Amygdala (tissue), 56 donors: ENCODE results near the gene SENP8.
"Not testable (repeated sequence)": the region's sequence is repeated elsewhere in the genome, so short reads cannot be mapped to it uniquely, and the experiment has no call there.

Experiments
- DNase-seq, 56 donors: peaks; one replicate each; lab custom pipeline; 2025; lab: John Stamatoyannopoulos, UW

Gene SENP8

DNA sequence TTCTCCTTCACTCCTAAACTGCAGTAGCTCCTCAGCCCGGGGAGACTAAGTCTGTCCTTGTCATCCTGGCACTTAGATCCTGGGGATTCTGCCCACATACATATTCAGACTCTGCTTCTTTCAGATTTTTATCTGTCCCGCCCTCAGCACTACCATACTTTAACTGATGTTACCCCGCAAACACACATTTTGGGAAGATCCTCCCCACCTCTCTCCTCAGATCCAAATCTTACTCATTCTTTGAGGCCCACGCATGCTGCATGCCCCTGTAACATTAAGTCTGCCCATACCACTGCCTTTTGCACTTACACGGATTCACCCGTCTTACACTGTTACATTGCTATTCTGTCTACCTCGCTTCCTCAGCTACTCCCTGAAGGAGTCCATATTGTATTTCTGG, 36.1 kb downstream of the SENP8 start:
- no peak for DNase-seq

DNA sequence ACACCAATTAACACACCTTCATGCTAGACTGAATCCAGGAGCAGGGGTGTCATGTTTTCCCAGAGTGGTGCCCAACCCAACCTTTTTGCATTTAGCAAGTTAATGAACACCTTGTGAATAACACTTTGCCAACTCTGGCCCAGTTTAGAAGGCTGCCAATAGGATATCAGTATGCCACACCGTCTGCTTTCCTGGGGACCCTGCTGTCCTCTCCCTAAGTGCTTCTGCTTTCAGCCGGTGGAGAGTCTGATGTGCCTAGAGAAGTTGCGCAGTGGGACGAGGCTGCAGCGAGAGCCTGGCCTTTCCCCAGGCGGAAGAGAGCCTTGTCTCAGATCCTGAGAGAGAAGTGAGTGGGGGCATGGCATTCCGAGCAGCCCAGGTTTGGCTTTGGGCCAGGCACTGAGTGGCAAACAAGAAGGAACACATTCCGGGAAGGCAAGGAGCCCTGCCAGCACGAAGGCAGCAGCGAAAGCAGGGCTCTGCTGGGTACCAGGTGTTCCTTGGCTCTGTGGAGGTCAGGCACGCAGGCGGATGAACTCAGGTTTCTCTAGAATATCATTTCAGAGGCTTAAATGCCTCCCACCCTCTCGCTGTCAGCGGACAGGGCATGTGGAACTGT, 36.9 kb downstream of the SENP8 start:
- peak in 34 of 56 donors; percentile 7 to 75 (median 50) for DNase-seq

DNA sequence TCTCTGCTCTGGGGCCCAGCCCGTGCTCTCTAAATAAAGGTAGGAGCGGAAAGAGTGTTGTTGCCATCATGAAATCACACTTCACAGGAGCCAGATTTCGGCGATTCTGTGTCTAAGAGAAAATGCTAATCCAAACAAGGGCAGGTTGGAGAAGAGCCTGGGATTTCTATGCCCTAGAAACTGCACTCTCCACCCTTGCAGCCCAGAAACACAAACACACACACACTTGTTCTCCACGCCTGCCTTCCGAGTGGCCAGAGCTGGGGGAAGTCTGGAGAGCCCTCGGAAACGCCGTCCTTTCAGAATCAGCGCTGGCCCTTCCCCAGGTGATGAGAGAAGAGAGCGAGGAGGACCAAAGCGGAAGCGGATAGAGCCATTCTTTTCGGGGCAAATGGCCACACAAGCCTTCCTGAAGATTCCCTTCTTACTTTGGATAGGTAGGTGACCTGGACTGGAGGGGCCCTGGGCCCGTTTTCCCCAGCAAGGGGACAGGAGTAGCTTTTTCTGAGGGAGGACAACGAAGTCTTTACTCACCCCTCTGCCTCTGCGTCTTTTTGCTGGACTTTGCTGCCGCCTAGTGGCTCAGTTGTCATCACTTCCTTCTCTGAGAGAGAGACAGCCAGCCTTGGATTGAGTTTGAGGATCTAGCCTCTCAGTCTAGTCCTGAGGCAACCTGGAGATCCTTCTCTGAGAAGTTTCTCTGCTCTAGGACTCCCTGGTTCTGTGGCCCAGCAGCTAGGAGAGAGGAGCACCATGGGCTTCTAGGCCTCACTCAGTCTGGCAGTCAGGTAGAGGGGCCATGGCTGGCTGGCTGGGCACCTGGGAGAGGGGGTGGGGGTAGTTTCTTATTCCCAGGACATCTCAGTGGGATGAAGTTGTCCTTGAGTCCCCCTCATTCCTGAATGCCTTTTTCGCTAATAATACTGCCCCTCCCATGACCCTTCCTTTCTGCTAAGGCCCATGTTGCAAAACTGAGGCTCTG, 37.7 kb downstream of the SENP8 start:
- peak; percentile 23 to 90 (median 70) for DNase-seq

GRCh38 chr15:72156928-72157327, 38.7 kb downstream of the SENP8 start:
- DNase-seq, result no peak

- no peak for DNase-seq
These were observed 42.6 kb downstream of the SENP8 start for GRCh38 chr15:72160696-72161245.

DNA sequence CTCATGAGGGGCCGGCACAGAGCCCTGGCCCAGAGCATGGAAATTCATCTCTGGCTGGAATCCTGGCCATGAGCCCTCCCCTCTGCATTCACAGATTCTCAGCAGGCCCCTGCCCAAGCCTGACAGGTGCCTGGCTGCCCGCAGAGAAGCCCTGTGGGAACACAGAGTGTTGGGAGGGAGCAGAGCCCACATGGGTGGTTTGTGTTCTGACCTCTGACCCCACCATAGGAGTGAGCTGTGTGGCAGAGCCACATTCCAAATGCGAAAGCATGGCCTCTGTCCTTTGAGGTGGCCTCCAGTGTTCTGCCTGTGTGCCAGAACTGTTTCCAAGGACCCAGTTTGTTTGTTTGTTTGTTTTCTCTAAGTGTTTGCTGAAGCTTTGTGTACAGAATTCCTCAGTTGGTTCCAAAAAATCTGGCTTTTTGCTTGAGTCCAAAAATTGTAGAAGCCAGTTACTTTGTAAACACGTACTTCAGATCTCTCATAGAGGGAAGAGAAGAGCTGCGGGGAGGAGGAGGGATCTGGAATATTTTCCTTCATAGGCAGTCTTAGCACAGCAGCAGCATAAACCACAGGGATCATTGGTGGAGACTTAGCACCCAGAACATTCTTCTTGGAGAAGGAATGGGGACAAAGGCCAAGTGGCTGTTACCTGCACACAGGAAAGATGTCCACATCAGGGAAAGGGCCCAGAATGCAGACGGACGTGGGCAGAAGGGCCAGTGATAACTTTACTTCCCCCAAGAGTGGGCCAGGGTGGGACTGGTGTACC, 43.3 kb downstream of the SENP8 start:
- DNase-seq, result peak in 2 of 56 donors; percentile 13 to 23

- no peak for DNase-seq
These were observed 44.4 kb downstream of the SENP8 start for GRCh38 chr15:72162569-72162968.

DNA sequence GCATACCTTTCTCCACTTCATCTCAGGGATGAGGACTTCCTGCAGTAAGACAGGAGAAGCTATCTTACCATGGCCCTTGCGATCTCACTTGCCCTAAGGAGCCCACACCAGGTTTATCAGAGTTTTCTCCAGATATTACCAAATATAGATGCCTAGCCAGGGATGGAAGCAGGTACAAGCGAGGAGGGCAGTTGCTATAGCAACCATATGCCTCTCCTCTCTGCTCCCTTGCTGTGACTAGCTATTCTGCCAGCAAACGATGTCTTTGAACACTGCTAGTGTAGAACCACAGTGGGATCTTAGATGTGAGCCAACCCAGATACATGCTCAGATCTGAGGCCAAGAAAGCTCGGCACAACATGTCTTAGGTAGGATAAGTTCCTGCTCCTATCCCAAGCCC, 45.5 kb downstream of the SENP8 start:
- DNase-seq, result peak in 9 of 56 donors; percentile 10 to 38 (median 24)

DNA sequence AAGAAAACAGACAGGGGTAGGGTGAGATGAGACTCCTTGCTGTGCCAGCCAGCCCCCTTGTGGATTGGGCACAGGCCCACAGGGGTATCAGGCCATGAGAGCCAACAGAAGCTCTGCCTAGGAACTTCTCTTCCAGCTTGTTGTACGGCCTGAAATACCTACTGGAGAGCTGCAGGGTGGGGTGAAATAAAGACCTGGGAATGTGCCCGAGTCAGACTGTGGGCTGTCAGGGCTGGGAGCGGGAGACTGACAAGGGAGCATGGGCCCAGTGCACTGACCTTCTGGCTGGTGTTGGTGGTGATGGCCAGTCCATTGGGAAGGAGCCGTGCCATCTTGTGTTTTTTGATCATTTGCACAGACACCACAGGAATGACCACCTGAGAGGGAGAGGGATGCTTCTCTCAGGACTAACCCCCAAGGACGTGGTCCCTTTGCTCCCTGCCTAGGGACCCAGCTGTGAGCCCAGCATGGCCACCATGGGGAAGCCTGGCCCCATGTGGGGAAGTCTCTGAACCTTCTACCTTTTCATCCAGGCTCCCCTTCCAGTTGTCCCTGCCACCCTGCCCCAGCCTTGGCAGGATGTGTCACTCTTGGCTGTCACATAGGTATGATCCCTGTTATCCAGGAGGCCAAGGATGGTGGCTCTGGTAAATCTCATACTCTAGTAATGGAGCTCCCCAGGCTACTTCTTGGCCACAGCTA, 48.7 kb downstream of the SENP8 start:
- DNase-seq, result no peak

DNA sequence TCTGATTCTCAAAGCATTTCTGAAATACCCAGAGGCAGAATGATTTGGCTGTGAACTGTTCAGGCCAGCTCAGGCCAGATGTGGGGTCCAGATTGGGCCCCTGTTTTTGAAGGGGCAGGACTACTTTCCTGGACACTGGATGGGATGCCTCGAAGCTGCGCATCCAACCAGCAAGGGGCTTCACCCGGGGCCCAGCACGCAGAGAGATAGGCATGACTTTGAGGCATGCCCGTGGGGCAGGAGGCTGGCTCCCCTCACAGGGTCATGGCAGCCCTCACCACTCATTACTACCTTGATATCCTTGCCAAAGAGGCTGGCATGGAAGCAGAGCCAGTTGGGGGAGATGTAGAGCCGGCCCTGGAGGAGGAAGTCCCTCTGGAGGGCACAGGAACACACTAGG, 49.2 kb downstream of the SENP8 start:
- no peak for DNase-seq

- no peak for DNase-seq
These were observed 50.1 kb downstream of the SENP8 start for GRCh38 chr15:72168131-72168807.

GRCh38 chr15:72168808-72169190, 50.6 kb downstream of the SENP8 start:
- DNase-seq, result peak in 1 of 56 donors; percentile 6

- no peak for DNase-seq
These were observed 51.2 kb downstream of the SENP8 start for GRCh38 chr15:72169236-72169920.

GRCh38 chr15:72169921-72170611, 51.9 kb downstream of the SENP8 start:
- no peak for DNase-seq

GRCh38 chr15:72170691-72171090, 52.5 kb downstream of the SENP8 start:
- no peak for DNase-seq

- not testable (repeated sequence) for DNase-seq
These were observed 53.8 kb downstream of the SENP8 start for GRCh38 chr15:72171978-72172377.

GRCh38 chr15:72172796-72173195, 54.6 kb downstream of the SENP8 start:
- no peak for DNase-seq

DNA sequence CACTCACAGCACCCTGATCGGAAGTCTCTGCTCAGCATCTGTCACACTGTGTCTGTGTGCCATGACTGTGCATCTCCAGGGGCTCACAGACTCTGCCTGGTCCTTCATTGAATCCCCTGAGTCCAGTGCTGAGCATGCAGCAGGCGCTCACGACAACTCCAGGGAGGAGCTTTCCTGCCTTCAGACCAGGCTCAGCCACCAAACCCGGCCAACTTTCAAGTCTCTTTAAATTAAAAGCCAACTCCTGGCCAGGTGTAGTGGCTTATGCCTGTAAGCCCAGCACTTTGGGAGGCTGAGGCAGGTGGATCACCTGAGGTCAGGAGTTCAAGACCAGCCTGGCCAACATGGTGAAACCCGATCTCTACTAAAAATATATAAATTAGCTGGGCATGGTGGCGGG, 55.2 kb downstream of the SENP8 start:
- no peak for DNase-seq
